ENCODE data around the gene FSTL4.

The FSTL4 gene

GRCh38 chr5:133610489-133611356, 1.6 kb downstream of the FSTL4 start:
- DNase-seq, result no peak

DNA sequence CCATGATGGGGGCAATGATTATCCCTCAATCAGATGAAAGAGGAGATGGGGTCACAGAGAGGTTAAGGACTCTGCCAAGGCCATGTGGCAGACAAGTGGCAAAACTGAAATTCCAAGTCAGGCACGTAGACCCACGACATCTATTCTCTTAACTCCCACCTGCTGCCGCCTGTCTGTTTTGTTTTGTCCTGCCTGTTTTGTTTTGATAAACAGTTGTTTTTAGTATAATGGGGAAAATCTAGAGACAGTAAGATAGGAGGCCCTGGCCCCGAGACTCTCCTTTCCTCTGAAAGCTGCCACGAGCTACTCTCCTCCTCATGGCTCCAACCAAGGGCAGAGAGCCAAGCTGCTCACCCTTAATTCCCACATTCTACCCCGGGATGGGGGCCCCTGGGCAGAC, 4.9 kb downstream of the FSTL4 start:
- no peak for DNase-seq

DNA sequence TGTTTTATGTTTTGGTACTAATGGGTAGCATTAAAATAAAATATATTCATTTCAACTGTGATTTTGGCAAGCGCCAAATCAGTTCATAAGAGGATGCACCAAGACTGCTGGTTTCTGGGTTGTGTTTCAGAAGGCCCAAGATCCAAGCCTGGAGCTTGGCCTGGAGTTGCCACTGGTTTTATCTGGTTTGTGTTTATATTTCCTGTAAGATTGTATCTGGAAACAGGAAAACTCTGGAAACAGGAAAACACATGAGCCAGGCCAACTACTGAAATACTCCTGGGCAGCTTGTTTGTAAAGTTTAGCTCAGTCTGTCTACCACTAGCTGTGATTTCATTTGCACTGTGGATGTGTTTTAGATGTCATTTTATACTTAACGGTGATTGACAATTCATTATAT, 5.5 kb downstream of the FSTL4 start:
- no peak for DNase-seq

- DNase-seq, result no peak
These were observed 7.0 kb downstream of the FSTL4 start for GRCh38 chr5:133605323-133605722.

DNA sequence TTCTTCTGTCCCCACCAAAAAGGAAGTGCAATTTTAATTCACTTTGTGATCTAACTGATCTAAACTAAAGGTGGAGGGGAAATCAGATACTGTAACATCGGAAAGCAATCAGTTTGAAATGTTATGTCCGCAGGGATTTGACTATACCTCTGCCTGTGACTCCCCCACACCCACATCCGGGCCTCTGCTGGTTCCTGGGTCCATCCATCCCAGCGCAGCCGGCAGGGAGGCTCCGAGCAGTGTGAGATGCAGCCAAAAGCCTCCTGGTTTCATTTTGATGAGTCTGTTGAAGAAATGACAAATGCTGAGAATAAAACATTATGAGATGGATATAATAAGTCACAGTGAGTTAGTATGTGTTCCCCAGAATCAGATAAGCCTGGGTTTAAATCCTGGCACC, 8.6 kb downstream of the FSTL4 start:
- no peak for DNase-seq

DNA sequence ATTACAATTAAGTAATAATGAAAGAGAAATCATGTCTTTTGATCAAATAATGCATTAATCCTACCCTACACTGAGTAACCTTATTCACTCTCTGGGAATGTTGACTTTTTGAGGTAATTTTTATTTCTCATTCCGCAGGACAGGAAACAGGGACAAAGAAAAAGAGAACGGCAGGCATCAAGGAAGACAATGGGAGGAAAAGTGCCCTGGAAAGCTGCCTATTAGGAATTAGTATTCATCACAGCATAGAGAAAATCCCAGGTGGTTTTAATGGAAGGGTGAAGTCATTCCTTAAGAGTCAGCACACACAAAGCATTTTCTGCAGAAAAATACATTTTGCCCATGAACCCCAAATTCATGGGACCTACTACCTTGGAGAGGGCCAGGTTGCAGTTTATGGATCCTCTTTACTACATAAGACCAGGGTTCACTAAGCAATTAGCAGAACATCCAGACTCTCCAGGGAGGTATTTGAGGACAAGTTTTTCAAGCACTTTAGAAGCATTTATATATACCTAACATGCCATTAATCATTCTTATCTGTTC, 9.4 kb downstream of the FSTL4 start:
- no peak for DNase-seq

- DNase-seq, result no peak
These were observed 12.7 kb downstream of the FSTL4 start for GRCh38 chr5:133599600-133599999.

DNA sequence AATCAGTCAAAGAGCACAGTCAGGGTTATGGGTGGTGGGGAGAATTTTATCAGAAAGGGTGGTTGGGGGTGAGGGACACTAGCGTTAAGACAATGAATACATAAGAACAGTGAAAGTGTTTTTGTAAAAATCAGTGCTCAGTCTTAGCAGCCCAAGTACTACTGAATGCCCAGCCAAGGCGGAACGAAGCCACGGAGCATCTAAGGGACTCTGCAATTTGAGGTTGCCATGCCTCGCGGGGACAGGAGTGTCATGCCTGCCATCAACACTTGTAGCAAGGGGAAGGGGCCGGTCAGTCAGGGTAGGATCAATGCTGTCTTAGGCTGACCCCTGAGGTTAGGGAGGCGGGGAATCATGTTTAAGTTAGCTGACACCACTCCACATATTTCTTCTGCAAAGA, 13.3 kb downstream of the FSTL4 start:
- no peak for DNase-seq

DNA sequence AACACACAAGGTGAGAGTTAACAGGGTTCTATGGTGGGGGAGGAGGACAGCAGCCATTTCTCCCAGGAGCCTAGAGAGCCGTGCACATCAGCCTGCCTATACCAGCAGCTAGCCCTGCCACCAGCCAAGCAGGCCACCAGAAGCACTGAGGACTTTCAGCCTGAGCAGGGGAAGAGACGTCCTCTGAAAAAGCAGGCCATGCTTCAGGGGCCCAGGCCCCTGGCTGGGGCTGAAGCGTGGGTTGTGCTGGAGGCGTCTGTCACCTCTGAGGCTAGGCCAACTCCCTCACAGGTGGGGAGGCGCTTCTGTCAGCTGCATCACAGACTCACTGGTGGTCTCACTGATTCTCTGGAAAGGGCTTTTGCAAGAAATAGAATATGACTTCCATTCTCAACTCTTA, 16.3 kb downstream of the FSTL4 start:
- DNase-seq, result no peak

GRCh38 chr5:133595465-133595864, 16.9 kb downstream of the FSTL4 start:
- no peak for DNase-seq

DNA sequence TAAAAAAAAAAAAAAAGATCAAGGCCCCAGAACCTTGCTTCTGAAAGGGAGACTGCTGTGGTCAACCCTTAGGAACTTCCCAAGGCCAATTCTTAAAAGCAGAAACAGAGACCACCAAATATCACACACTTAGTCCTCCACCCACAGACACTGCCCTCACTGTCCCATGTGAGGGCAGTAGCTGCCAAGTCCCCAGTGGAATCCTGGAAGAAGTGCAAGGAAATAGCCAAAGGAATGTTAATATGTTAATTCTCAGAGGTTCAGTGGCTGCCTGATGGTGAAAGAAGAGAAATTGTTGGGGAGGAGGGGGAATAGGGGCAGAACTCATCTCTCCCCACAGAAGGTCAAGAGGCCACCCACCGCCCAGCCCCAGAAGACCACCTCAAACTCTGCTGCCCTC, 23.1 kb downstream of the FSTL4 start:
- DNase-seq, result no peak

DNA sequence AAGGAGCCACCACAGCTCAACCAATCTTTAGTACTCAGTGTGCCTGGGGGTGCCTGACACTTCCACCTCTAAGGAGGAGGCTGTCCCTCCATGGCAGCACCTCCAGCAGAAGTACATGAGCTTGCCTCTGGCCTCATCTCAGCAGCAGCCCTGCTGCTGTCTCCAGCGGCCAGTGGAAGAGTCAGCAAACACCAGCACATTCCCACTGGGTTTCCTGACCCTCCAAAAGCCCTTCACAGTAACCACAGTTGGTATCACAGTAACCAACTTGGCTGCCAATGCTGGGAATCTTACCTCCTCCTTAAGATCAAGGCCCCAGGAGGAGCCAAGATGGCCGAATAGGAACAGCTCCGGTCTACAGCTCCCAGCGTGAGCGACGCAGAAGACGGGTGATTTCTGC, 29.4 kb downstream of the FSTL4 start:
- DNase-seq, result no peak

DNA sequence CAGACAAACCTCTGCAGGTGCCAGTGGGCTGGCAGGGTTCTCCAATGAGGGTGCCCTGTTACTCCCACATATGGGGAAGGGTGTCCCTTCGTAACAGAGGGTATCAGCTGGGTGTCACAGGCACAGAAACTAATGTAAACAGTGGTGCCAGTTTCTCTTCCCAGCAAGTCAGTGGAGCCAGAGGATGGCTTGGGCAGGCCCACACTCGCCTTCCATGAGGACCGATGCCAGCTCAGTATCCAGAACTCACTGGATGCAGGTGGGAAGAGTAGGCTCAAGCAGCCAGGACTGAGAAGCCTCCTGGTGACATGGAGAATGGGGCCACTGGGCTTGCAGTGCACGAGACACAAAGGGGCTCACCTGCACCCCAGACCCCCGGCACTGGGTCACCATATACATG, 30.4 kb downstream of the FSTL4 start:
- peak; percentile 4 for DNase-seq

DNA sequence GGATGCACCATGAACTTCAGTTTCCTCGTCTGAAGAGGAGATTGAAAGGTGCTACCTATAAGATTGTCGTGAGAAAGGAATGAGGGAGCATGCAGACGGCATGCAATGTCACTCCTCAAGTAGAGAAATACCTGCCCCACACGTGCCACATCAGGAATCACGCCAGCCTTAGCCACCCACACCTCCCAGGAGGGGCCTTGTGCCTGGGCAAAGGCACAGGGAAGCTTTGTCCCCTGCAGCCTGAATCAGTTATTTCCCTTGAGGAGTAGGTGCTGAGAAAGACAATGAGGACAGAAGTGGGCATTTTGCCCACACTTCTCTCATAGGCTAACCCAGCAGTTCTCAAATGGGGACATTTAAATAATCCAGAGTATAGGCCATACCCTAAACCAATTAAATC, 31.0 kb downstream of the FSTL4 start:
- no peak for DNase-seq

DNA sequence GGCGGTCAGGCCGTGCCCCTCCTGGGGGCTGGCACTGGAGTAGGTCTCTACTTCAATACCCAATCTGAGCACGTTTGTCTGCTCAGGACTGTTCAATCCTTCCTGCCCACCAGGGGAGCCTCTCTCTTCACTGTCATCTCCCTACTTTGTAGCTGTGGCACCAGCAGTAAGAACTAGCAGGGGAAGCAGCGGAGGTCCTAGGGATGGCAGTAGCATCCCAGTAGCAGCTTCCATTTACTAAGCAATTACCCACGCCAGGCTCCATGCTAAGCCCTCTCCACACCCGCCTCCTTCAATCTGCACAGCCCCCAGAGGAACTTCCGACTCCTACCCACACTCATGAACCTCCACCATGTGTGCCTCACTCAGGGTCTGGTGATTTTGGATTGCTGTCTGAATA, 31.7 kb downstream of the FSTL4 start:
- no peak for DNase-seq

GRCh38 chr5:133579766-133580165, 32.6 kb downstream of the FSTL4 start:
- DNase-seq, result no peak

- no peak for DNase-seq
These were observed 43.0 kb downstream of the FSTL4 start for GRCh38 chr5:133569347-133569746.

GRCh38 chr5:133565993-133566392, 46.3 kb downstream of the FSTL4 start:
- no peak for DNase-seq

DNA sequence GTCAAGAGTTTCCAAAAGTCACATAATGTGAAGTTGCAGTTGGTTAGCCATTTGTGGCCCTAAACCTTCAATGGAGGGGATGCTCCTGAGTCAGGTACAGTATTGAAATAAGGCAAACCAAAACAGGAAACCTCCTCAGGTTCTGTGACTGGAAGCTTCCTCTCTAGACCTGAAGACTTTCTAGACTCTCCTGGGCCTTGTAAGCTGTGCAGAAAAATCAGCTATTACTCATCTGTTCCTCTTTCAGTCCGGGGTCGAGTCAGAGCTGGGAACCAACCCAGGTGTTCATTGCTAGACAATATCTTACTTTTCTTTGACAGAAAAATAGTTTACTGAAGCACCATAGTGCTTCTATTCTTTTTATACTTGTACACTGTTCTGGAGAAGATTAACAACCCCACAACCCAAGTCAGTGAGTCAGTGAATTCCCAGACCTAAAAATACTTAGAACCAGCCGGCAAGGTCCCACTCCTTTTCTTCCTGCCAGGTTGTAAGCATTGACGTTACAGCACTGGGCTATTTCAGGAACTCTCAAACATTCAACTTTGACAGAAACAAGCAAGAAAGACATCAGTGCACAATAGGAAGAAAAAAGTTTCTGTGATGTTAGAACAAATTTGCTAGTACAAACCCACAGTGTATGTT, 47.3 kb downstream of the FSTL4 start:
- DNase-seq, result no peak

DNA sequence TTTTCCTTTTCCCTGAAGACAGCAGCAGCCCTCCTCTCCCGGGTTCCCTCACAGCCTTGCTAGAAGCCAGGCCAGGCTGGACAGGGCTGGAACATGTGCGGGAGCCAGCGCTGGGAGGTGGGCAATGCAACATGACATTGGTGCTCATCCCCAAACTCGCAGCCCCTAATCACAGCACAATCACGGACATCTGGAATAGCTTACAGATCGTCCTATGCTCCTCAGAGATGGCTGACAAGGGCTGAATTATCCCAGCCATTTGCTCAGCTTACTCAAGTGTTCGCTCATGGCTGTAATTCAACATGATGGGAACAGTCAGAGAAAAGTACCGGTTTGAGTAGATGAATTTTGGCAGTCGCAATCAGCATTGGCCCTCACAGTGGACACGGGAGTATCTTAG, 49.8 kb downstream of the FSTL4 start:
- DNase-seq, result no peak

DNA sequence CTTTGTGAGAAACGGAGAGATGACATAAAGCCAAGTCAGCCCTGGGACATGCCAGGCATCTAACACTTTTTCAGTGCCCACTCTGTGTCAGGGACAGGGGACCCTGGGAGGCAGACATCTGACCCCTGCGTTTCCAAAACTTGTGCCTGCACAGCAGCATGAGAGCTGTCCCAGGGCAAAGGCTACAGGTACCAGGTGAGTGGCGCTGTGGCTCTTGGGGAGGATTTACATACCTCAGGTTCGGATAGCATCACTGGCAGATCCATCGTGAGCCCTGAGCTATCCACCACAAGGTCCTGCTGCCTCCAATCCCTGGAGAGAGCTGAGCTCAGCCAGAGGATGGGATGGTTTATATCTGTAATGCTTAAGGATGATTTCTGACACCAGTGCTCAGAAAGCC, 52.4 kb downstream of the FSTL4 start:
- DNase-seq, result no peak

- DNase-seq, result no peak
These were observed 55.8 kb downstream of the FSTL4 start for GRCh38 chr5:133556551-133556950.

DNA sequence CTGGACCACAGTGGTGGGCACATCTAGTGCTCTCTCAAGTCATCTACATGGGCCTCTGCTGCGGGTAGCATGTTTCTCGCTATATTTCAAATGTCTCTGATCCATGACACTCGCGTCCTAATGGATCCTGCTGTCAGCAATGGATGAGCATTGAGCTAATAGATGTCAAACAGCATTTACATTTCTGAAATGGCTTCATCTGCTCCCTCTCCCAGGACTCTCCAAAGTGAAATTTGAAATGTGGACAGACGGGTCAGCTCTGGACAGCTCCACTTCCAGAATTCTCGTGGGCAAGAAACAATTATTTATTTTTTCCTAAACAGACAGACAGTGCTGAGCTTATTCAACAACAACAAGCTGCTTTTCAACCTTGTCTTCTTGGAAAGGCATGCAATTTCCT, 58.1 kb downstream of the FSTL4 start:
- no peak for DNase-seq

DNA sequence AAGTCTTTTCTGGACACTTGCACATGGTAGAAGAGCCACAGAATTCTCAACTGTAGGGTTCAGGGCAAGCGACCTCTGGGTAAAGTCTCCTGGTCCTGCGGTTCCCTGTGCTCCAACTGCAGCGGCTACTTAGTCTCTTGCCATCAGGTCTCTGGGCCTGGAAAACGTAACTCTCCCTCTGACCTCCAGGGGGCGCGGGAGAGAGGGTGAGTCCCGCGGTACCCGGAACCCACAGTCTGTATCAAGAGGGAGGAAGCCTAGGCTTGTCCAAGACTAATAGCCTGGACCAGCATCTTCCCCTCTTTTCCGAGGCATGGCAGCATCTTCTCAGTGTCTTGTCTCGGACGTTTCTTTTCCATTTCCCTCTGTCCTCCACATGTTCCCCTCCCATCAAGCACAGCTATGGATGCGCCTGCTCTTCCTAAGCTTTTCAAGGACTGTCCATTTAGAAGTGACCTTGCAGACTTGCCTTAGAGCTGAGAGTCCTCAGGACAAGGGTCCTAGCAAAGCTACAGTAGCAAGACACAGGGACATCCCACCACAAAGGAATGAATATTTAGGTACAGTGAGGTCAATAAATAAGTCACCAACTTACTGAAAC, 59.3 kb downstream of the FSTL4 start:
- DNase-seq, result no peak

All from NCI-H2171 (cell line).